Effector CD4-positive, alpha-beta T cell (primary cell): Measurements from ENCODE around the gene GNE.
"Not testable (repeated sequence)": the region's sequence is repeated elsewhere in the genome, so short reads cannot be mapped to it uniquely, and the experiment has no call there.

Source experiments
- DNase-seq: peaks from one replicate; pipeline ENCODE4 v3.0.0-alpha.2; 2020

Gene GNE

DNA sequence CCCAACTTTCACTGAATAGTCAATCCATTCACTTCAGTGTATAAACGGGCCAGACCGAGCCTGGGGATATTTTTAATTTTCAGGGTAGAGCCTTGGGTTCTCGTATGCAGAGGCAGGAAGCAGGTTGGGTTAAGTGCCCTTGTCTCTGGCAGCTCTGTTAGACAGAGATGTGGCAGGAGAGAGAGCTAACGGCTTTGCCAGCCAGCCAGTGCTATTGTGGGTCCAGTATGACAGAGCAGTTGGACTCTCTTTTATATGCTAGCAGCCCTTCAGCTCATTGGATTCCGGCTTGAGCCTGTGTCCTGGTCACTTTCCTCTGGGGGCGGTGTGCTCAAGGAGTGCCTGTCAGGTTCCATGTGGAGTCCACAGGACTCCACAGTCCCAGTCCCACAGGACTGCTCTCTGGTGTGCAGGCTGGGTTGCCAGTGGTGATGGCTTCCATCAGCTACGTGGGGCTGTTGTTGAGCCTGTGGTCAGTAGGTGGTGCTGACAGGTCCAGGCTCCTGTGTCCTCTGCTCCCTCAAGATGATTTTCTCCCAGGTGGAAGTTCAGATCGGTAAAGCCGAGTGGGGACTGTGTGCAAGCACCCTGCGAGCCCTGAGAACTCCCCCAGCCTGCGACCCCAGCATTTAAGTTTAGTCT is 53.2 kb downstream of the GNE start:
- no peak for DNase-seq

DNA sequence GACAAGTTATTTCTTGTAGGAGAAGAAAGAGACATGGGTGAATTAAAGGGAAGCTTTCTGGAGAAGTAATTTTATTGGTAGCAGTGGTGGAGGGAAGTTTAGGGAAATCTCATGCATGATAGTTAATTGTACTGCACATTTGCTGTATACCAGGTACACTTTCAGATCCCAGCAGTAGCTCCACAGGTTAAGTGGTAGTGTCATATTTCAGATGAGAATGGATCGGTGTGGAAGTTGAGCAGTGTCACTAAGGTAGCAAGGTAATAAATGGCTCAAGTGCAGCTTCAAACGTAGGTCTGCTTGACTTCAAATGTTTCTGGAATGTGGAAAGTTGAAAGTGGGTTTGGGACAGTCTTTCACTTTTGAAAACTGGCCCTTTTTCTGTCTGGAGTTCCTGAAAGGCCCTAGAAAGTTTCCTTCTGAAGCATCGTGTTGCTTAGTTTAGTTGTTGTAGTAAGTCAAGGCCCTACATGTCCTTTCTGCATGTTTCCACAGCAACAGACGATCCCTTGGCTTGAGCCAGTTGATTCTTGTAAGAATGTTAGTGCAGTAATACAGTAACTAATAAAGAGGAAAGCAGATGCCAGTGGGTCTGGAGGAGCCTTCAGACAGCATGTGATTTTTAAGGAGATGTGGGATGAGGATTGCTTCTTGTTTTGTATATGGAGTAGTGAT is 63.8 kb downstream of the GNE start:
- no peak for DNase-seq

DNA sequence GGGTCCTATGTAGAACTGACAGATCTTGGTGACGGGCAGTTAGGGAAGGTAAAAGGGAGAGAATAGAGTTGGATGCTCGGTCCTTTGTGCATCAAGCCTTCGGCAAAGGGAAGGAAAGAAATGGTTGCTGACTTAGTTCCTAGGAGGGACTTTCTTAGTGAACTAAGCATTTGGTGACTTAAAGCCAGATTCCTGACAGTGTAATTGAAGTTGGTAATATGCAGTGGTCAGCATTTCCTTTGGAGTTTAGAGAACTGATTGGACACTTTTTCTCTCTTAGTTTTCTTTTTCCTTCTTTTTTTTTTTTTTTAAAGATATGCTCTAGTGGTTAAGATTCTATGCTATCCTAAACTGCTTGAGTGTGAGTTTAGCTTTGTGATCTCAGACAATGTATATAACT is 65.2 kb downstream of the GNE start:
- no peak for DNase-seq

DNA sequence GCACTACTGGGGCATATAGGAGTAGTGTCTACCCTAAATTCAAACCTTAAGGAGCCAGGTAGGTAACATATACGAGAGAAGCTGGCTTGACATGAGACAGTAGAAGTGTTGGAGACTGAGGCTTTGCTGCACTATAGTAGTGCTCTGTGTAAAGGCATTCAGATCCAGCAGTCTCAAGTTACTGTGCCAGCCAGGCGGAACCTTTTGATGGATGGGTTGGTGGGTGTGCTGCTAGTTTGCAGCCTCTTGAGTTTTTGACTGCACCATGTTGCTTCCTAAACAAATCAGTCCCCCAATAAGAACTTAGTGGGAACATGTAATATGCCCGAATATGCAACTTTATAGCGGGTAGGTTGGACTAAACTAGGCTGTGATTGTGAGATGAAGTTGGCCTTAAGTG is 66.1 kb downstream of the GNE start:
- DNase-seq, result no peak

DNA sequence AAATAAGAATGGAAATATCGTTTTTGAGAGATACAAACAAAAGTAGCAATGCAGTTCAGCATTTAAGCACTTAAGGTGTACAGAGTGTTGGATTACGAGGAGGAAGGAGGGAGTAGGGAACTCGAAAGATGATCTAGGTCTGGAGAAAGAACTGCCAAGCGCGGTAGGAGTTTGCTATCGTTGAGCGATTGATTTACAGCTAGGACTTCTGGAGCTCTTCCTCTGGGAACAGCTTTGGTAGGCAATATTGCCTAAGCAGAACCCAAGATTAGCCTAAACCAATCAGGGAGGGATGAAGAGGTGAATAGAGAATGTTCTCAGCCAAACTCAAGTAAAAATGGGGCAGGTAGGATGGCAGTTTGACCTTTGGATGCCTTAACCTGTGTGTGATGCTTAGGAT is 66.6 kb downstream of the GNE start:
- DNase-seq, result no peak

DNA sequence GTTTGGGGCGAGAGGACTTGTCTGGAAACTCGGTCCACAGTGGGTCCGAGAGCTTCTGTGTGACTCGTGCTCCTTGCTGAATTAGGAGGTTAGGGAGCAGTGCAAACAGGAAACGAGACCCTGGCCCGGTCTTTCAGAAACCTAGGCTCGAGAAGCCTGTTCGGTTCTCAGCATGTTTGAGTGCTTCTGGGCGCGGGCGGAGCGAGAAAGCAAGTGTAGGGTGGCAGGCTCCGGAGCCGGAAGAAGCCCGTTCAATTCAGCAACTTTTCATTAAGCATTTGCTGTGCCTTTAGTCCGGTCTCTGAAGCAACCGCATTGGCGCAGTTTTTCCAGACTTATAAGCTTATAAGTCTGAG is 67.0 kb downstream of the GNE start:
- DNase-seq, result peak; percentile 25

DNA sequence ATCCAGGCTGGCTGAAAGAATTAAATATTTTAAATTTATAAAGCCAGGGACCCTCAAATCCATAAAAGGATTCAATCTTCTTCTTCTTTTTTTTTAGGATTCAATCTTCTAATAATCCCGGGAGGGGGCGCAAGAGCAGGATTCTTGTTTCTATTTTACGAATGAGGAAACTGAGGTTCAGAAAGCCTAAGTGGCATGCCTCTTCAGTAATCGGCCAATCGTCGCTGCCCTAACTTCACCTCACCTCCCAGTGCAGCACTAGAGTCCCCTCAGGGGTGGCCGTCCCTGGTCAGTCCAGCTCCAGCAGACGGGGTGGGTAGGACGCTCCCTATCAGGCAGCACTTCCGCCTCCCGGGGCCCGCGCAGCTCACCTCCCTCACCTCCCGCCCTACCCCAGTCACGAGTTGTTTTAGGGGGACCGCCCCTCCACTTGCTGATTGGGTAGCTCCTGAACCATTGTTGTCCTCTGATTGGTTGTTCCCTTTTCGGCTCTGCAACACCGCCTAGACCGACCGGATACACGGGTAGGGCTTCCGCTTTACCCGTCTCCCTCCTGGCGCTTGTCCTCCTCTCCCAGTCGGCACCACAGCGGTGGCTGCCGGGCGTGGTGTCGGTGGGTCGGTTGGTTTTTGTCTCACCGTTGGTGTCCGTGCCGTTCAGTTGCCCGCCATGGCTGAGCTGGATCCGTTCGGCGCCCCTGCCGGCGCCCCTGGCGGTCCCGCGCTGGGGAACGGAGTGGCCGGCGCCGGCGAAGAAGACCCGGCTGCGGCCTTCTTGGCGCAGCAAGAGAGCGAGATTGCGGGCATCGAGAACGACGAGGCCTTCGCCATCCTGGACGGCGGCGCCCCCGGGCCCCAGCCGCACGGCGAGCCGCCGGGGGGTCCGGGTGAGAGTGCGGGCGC is 67.6 kb downstream of the GNE start, which contains the start of gene CLTA:
Gene CLTA (plus strand): TSS at position 534 of the 902 bp plus-strand sequence. CDS start 136 bp downstream, at position 670.
- peak; percentile 93 for DNase-seq

DNA sequence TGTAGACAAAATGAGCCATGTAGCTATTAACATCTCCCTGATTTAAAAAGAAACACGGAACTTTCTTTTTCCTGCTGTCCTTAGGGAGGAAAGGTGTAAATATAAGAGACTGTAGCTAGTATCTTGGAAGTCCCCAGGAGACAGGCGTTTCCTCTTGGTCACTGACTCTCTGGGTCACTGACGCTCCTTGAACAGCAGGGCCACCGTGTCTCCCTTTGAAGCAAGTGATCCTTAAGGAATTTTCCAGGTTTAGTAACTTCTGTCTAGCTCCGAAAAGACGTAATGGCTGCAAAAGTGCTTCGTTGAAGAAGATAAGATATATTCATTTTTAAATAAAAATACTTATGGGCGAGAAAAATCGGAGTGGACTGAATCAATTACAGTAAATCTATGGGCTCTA is 68.3 kb downstream of the GNE start:
- DNase-seq, result no peak

DNA sequence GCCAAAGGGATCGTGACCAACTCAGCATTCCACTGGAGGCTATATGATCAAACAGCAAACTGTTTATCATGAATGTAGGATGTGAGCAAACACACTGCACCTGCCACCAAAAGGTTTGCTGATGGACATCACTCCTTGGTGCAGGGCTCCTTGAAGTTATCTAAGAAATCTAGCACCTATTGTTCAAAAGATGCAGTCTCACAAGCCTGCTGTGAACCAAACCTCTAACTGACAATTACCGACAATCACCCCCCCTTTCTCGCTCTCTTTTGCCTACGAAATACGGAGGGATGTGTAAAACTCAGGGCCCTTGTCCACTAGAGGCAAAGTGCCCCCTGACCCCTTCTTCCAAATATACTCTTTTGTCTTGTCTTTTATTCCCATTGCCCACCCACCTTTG is 70.0 kb downstream of the GNE start:
- no peak for DNase-seq

DNA sequence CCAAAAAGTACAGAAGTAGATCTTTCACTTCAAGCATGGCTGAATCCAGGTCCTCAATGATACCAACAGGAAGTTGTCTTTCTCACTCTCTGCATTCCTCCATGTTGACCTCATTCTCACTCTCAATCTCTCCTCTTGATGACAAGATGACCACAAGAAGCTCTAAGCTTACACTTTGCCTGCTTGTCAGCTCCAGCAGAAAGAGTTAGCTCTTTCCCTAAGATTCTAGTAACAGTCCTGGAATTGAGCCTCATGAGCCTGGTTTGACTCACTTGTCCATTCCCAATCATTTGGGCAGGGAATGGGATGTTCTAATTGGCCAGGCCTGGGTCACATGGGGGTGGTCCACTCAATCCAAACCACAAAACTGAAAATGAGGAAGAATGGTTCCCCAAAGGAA is 70.8 kb downstream of the GNE start:
- no peak for DNase-seq

DNA sequence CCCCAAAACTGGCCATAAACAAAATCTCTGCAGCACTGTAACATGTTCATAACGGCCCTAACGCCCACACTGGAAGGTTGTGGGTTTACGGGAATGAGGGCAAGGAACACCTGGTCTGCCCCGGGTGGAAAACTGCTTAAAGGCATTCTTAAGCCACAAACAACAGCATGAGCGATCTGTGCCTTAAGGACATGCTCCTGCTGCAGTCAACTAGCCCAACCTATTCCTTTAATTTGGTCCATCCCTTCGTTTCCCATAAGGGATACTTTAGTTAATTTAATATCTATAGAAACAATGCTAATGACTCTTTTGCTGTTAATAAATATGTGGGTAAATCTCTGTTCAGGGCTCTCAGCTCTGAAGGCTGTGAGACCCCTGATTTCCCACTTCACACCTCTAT is 78.0 kb downstream of the GNE start:
- DNase-seq, result not testable (repeated sequence)

DNA sequence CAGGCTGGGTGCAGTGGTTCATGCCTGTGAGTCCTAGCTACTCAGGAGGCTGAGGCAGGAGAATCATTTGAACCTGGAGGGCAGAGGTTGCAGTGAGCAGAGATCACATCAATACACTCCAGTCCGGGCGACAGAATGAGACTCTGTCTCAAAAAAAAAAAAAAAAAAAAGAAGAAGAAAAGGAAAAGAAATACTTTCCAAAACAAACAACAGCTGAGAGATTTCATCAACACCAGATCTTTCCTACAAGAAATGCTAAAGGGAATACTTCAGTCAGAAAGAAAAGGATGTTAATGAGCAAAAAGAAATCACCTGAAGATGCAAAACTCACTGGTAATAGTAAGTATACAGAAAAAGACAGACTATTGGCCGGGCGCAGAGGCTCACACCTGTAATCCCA is 80.7 kb downstream of the GNE start:
- no peak for DNase-seq

DNA sequence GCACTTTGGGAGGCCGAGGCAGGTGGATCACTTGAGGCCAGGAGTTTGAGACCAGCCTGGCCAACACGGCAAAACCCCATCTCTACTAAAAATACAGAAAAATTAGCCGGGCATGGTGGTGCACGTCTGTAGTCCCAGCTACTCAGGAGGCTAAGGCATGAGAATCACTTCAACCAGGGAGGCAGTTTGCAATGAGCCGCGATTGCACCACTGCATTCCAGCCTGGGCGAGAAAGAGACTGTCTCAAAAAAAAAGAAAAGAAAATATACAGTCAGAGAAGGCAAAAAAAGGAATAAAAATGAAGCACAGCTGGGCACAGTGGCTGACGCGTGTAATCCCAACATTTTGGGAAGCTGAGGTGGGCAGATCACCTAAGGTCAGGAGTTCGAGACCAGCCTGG is 81.8 kb downstream of the GNE start:
- DNase-seq, result not testable (repeated sequence)

DNA sequence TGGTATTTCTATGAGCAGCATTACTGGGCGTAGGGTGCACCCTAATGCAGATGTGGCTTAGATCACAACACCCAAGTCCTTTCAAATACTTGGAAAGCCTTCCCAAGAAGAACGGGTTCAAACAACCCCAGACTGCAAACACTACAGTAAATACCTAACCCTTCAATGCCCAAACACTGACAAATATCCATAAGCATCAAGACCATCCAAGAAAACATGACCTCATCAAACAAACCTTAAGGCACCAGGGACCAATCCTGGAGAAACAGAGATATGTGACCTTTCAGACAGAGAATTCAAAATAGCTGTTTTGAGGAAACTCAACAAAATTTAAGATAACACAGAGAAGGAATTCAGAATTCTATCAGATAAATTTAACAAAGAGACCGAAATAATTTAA is 83.0 kb downstream of the GNE start:
- DNase-seq, result not testable (repeated sequence)

DNA sequence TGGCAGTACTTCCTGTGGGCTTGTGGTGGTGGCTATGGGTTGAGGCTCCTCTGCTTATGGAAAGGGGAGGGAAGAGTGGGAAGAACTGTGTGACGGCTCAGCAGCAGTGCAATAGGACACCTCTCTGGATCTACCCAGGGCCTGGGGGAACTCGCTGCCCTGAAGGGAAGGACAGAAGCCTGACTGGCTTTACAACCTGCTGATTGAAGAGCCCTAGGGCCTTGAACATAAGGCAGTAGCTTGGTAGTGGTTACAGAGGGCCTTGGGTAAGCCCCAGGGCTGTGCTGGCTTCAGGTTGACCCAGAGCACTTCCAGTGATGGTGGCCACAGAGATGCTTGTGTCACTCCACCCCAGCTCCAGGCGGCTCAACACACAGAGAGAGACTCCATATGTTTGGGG is 83.5 kb downstream of the GNE start:
- no peak for DNase-seq

DNA sequence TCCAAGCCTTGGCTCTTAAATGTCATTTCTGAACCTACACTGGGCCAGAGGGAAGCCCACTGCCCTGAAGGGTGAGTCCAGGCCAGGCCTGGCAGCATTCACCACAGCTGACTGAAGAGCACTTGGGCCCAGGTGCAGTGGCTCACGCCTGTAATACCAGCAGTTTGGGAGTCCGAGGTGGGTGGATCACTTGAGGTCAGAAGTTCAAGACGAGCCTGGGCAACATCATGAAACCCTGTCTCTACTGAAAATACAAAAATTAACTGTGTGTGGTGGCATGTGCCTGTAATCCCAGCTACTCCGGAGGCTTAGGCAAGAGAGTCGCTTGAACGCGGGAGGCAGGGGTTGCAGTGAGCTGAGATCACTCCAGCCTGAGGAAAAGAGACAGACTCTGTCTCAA is 84.0 kb downstream of the GNE start:
- no peak for DNase-seq

DNA sequence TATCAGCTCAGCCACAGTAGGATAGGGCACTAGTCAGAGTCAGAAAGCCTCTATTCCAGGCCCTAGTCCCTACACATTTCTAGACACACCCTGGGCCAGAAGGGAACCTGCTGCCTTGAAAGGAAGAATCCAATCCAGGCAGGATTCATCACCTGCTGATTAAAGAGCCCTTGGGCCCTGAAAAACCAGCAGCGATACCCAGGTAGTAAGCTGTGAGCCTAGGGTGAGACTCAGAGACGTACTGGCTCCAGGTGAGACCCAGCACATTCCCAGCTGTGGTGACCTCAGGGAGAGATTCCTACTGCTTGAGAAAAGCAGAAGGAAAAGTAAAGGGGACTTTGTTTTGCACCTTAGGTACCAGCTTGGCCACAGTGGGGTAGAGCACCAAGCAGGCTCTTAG is 84.4 kb downstream of the GNE start:
- no peak for DNase-seq

DNA sequence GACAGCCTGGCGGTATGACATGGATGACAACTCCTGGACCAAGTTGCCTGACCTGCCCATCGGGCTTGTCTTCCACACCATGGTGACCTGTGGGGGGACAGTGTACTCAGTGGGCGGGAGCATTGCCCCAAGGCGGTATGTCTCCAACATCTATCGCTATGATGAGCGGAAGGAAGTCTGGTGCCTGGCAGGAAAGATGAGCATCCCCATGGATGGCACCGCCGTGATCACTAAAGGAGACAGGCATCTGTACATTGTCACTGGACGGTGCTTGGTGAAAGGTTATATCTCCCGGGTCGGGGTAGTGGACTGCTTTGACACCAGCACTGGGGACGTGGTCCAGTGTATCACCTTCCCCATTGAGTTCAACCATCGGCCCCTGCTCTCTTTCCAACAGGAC is 87.7 kb downstream of the GNE start:
- DNase-seq, result no peak

DNA sequence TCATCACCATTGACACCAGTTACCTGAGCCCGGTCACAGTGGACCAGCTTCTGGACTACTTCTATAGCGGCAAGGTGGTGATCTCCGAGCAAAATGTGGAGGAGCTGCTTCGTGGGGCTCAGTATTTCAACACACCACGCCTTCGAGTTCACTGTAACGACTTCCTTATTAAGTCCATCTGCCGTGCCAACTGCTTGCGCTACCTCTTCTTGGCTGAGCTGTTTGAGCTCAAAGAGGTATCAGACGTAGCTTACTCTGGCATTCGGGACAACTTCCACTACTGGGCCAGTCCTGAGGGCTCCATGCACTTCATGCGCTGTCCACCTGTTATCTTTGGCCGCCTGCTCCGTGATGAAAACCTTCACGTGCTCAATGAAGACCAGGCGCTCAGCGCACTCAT is 88.5 kb downstream of the GNE start:
- DNase-seq, result no peak

DNA sequence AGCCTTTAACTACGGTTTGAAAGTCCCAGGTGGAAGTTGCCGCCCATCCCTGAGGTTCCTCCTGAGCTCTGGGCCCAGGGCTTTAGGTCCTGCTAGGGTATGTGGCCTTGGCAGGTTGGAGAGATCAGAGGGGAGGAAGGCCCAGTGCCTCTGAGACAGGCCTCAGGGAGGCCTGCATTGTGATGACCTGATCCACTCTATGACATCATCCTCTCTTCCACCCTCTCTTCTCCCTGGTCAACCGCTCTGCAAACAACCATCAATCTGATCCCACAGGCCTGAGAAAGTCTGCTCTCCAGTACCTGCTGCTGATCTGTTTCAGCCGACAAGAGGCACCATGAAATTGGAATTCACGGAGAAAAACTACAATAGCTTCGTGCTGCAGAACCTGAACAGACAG is 89.1 kb downstream of the GNE start, which contains the start of gene CCIN:
Gene CCIN (plus strand): TSS at position 223 of the 400 bp plus-strand sequence. CDS start 115 bp downstream, at position 338.
- DNase-seq, result no peak

DNA sequence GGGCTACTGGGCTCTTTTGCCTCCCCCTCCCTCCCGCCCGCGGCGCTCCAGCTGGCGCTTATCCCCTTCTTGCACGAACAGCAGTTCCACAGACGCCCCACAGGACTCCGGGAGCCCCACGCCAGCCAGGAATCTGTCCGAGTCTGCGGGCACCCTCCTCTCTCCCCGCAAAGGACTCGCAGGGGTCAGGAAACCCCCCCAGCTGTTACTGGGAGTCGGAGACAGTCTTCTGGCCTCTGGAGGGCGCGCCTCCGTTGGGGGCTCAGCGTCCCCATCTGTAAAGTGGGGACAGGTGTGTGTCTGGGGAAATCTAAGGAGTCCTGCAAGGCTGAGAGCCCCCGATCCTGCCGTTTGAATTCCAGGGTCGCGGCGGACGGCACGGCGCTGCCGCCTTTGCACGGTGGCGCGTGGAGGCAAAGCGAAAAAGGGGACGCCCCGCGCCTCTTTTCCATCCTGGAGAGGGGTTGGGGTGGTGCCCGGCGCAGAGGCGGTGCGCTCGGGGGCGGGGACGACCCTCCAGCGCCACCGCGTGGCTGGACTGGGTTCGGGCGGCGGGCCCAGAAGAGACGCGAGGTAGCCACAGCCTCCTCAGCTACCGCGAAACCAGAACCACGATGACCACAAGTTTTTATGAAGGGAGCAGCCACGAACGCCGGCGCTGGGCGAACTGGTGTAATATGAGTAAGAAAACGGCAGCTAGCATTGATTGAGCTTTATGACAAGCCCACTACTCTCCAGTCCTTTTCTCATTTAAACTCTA is 91.9 kb downstream of the GNE start:
- DNase-seq, result peak; percentile 75

DNA sequence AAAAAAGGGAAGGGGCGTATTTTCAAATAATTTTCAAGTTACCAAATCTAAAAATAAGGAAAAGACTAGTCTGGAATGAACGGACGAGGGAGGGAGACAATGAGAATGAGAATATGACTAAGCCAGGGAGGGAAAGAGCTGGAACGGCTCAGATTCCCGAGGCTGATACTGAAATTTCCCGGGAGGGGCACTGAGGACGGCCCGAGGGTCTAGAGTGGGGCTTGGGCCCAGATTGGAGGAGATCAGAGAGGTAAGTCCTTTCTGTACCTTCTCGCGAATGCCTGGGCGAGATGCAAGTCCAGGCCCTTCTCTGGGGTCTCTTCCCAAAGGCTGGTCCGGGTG is 92.5 kb downstream of the GNE start:
- no peak for DNase-seq

DNA sequence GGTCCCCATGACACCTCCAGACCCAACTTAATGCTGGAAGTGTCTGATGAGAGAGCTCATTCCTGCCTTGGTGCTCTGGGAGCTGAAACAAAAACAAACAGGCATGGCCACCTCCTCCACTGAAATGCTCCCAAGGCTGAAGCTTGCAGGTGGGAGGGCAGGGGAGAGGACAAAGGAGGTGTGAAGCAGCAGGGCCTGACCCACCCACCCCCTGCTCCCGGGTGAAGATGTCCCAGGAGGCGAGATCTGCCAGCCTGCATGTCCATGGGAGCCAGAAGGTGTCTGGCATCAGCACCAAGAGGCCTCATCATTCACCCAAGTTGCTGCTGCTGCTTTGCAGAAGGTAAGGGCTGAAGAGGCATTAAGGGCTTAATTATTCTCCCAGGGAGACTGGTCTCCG is 93.3 kb downstream of the GNE start:
- DNase-seq, result no peak
